Fibroblast of villous mesenchyme (primary cell): ENCODE results near the gene LONRF2. TPM values are rescaled to one million over a fixed set of nuclear protein-coding genes. Genes with fewer than 3 reads are reported as not detected.
"Not testable (repeated sequence)": the region's sequence is repeated elsewhere in the genome, so short reads cannot be mapped to it uniquely, and the experiment has no call there.

Source experiments
- DNase-seq: peaks from one replicate; pipeline ENCODE4 v3.0.0-alpha.2; 2010; ENCODE audit warnings: low read depth
- H3K4me3 ChIP-seq: 2 replicates; pipeline ENCODE4 v1.5.1; 2011; ENCODE audit warnings: low read depth, mild to moderate bottlenecking, low read length
- total RNA-seq: library from RNA; depleted of rRNA; stranded (reverse); fragments of >200 nt; gene quantifications from 2 replicates; pipeline ENCODE4 v1.2.3, GENCODE V29; 2012
- TF ChIP-seq, protein P1 (sequence below): IDR thresholded peaks from 2 replicates; pipeline ENCODE4 v1.5.1; 2012; ENCODE audit warnings: low read depth, mild to moderate bottlenecking, low read length; ENCODE audit not compliant: insufficient read depth

The LONRF2 gene
- total RNA-seq, 1 donor = 1.3 TPM

DNA sequence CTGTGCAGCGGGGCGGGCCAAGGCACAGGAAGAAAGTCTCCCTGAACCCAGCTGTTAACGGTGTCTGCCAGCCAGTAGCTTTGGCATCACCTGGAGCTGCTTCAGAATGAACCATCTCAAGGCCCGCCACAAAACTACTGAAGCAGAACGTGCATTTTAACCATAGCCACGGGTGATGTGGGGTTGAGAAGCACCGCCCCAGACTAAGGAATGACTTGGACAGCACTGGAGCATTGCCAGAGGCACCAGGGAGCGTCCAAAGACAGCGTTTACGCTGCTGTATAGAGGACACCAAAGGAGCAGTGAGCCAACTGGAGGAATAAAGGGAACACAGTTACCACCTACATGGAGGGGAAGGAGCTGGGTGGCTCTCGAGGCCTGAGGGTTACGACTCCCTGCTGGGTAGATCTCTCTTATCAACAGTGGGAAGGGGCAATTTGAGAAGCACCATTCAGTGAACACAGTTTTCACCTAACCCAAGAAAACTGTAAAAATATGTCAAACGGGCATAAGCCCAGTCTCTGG lies 28.4 kb upstream of the LONRF2 start:
- no peak overlapping the region for H3K4me3 ChIP-seq
- TF ChIP-seq, protein P1, sequence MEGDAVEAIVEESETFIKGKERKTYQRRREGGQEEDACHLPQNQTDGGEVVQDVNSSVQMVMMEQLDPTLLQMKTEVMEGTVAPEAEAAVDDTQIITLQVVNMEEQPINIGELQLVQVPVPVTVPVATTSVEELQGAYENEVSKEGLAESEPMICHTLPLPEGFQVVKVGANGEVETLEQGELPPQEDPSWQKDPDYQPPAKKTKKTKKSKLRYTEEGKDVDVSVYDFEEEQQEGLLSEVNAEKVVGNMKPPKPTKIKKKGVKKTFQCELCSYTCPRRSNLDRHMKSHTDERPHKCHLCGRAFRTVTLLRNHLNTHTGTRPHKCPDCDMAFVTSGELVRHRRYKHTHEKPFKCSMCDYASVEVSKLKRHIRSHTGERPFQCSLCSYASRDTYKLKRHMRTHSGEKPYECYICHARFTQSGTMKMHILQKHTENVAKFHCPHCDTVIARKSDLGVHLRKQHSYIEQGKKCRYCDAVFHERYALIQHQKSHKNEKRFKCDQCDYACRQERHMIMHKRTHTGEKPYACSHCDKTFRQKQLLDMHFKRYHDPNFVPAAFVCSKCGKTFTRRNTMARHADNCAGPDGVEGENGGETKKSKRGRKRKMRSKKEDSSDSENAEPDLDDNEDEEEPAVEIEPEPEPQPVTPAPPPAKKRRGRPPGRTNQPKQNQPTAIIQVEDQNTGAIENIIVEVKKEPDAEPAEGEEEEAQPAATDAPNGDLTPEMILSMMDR = no peak
- peak; percentile 5 for DNase-seq

DNA sequence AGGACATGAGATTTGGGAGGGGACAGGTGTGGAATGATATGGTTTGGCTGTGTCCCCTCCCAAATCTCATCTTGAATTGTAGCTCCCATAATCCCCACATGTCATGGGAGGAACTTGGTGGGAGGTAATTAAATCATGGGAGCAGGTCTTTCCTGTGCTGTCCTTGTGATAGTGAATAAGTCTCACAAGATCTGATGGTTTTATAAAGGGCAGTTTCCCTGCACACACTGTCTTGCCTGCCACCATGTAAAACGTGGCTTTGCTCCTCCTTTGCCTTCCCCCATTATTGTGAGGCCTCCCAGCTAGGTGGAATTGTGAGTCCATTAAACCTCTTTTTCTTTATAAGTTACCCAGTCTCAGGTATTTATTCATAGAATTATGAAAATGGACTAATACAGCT lies 22.8 kb upstream of the LONRF2 start:
- not testable (repeated sequence) for DNase-seq

DNA sequence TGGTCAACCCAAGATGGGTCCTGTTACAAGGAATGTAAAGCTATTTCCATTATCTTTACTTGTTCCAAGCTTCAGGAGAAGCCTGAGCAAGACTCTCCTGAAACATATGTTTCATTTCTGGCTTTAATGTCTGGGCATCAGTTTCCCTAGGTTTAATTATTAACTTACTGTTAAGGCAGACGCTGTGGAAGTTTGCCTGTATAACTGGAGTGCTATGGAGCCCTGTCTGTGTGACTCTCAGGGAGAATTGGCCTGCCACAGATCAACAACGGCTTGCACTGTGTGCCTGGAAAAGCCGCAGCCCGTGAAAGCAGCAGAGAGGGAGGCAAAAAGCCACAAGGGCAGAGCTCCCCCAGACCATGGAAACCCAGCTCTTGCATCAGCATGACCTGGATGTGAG lies 22.1 kb upstream of the LONRF2 start:
- no peak overlapping the region for H3K4me3 ChIP-seq
- no peak for DNase-seq
- TF ChIP-seq, protein P1 = no peak

More for the DNA sequence above, 22.8 kb upstream of the LONRF2 start:
- H3K4me3 ChIP-seq = not testable (repeated sequence)

DNA sequence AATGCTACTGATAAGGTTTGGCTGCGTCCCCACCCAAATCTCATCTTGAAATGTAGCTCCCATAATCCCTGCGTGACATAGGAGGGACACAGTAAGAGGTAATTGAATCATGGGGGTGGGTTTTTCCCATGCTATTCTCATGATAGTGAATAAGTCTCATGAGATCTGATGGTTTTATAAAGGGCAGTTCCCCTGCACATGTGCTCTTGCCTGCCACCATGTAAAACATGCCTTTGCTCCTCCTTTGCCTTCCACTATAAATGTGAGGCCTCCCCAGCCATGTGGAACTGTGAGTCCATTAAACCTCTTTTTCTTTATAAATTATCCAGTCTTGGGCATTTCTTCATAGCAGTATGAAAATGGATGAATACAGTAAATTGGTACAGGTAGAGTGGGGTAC lies 20.2 kb upstream of the LONRF2 start:
- DNase-seq, H3K4me3 ChIP-seq: not testable (repeated sequence)

DNA sequence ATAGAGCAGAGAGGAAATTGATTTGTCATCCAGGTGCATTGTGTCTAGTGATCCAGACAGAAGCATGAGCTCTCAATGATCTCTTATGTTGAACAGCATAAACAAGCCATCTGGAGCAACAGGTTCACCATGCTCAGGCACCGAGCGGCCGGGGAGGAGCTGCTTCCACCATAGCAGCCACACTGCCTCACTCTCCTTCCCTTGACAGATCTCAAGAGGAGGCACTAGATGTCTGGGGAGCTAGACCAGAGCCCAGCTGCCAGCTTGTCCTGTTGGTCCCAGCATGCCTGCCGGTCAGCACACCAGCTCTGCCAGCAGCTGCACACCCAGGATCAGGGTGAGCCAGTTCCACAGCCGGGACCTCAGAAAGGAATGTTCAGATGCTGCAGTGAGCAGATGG lies 17.5 kb upstream of the LONRF2 start:
- DNase-seq = no peak
- no peak overlapping the region for H3K4me3 ChIP-seq
- TF ChIP-seq, protein P1 = no peak

DNA sequence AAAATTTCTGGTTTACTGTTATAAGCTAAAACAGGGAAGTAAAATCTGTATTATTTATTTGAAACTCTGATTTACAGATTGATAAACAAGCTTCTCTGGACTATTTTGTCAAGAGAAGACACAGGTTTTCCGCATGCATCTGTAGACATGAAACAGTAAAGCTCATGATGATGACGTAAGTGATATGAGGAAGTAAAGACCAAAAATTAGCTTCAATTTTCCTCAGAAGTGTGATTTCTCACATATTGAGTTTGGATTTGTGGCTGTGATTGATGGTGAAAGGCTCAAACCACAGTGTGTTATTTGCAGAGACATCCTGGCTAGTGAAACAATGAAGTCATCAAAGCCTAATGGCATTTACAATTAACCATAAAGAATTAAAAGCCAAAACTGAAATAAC lies 12.6 kb upstream of the LONRF2 start:
- TF ChIP-seq, protein P1 = no peak
- no peak for DNase-seq
- no peak overlapping the region for H3K4me3 ChIP-seq

DNA sequence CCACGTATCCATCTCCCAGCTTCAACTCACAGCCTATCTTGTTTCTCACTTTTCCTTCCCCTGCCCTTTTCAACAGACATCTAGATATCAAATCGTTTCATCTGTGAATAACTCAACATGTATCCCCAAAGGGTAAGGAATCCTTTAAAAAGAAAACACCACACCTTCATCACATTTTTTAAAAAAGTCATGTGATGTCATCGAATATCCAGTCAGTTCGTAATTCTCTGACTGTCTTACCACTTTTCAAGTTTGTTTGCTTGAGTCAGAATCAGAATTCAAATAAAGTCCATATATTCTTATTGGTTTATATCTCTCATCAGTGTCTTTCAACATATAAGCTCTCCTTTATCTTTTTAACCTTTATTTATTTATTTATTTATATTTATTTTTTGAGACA lies 5.4 kb upstream of the LONRF2 start:
- DNase-seq = no peak
- H3K4me3 ChIP-seq = no peak overlapping the region
- TF ChIP-seq, protein P1 = no peak

DNA sequence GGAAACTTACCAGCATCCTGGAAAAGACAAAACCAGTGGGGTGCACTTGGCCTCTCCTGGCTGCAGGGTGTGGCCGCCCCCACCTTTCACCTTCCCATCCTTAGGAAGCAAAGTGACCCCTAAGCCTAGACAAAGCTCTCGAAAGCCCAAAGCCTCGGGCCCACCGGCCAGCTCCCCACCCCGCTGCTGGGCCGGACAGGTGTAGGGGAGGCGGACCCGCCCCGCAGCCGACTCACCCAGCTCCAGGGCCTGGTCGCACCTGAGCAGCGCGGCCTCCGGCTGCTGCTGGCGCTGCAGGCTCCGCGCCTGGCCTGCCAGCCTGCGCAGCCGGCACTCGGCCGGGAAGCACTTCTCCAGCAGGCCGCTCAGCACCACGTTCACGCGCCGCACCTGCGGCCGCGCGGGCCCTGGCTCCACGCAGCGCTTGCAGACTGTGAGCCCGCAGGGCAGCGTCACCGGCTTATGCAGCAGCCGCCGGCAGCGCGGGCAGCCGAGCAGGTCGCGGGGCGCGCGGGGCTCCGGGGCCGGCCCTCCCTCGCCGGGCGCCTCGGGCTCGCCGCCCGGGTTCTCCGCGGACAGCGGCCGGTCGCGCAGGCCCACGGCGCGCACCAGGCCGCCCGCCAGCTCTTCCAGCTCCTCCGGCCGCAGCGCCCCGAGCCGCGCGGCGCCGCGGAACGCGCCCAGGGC lies 979 bp downstream of the LONRF2 start:
- peak; percentile 21 for DNase-seq
- H3K4me3 ChIP-seq = peak overlapping the region; percentile 40
- TF ChIP-seq, protein P1 = peak; percentile 2
